Pancreas (tissue), 10 donors: ENCODE results near the gene DTX4. TPM values are rescaled to one million over a fixed set of nuclear protein-coding genes. Genes with fewer than 3 reads are reported as not detected.

Experiments used
- ATAC-seq, 4 donors: fragments of 200-7000 bp; cut with Tn5 transposase; one replicate each; pipeline versions ENCODE4 v1.8.0 to v1.9.1; 2020; ENCODE audit warnings: mild to moderate bottlenecking in 4 of 4, moderate library complexity in 4 of 4
- DNase-seq, 6 donors: peaks; one replicate each; pipeline ENCODE4 v3.0.0-alpha.2; 2020
- FAIRE-seq: peaks from 2 replicates; lab custom pipeline; 2012; peaks lifted over from hg19 to GRCh38; lab: Jason Lieb, UNC
- H3K27ac ChIP-seq, 4 donors: fragments of 200-600 bp; sonication (generic); 1 replicate in 3 of 4; 2 replicates in 1 of 4; pipeline versions ENCODE4 v1.5.0 to v1.8.0; 2020
- H3K27me3 ChIP-seq, 4 donors: fragments of 200-600 bp; one replicate each; pipeline ENCODE4 v1.8.0; 2021
- H3K36me3 ChIP-seq, 3 donors: fragments of 200-600 bp; sonication (generic) in 1 of 3; one replicate each; pipeline versions ENCODE4 v1.5.0 to v1.8.0; 2020 to 2021
- H3K4me1 ChIP-seq, 3 donors: fragments of 200-600 bp; one replicate each; pipeline ENCODE4 v1.8.0; 2021
- H3K4me3 ChIP-seq, 4 donors: fragments of 200-600 bp; sonication (generic) in 2 of 4; one replicate each; pipeline versions ENCODE4 v1.5.0 to v1.8.0; 2020 to 2021
- H3K9me3 ChIP-seq, 4 donors: fragments of 200-600 bp; one replicate each; pipeline ENCODE4 v1.8.0; 2021
- WGBS, 2 donors: extraction: QIAGEN DNeasy Blood & Tissue Kit; methylation state at CpG; one replicate each; pipeline ENCODE4 v1.1.7; 2013; 5-methylcytosine and 5-hydroxymethylcytosine counted together
- intact Hi-C, 3 donors: fragments of 100-400 bp; cut with DNase I; formaldehyde crosslinking; loops; one replicate each; pipeline versions ENCODE4 v1.11.1 to v1.14.2; 2022
- polyA plus RNA-seq, 2 donors: library from polyadenylated mRNA; stranded (reverse); fragments of 200-250 nt; gene quantifications; one replicate each; pipeline ENCODE4 v1.2.3, GENCODE V29; 2013
- total RNA-seq, 6 donors: library from RNA; stranded (reverse); fragmentation: NEBNext Ultra II Directional in 4 of 6; extraction: Animal tissue kit (Norgen Biotek cat#: 25700) in 4 of 6; gene quantifications; one replicate each; pipeline versions ENCODE4 v1.2.1 to v1.2.4, GENCODE V29; 2021 to 2023
- TF ChIP-seq, protein P1 (sequence below), 4 donors: fragments of 200-600 bp; sonication (generic) in 3 of 4; IDR thresholded peaks; one replicate each; pipeline versions ENCODE4 v1.5.0 to v1.8.0; 2021; ENCODE audit warnings: antibody characterized with exemption in 4 of 4
- donor health status: healthy with polysubstance abuse.
- donor health status: DM: no; HTN: no; CAD: no; lungs with moderate emphysema.
- donor health status: DM: no; HTN: no; CAD: no.
- donor health status: control.
- donor health status: control.
- donor health status: Bipolar disorder and iron deficiency.
- donor health status: DM: yes; HTN: yes; CAD: no.
- donor health status: DM: no; HTN: no; CAD: no.
- donor health status: DM: no; HTN: no; CAD: no.
- donor health status: DM: yes; HTN: yes; CAD: no.

The DTX4 gene
- total and polyA plus RNA-seq, 8 donors = 5.9 to 16.3 (median 8.8) TPM

DNA sequence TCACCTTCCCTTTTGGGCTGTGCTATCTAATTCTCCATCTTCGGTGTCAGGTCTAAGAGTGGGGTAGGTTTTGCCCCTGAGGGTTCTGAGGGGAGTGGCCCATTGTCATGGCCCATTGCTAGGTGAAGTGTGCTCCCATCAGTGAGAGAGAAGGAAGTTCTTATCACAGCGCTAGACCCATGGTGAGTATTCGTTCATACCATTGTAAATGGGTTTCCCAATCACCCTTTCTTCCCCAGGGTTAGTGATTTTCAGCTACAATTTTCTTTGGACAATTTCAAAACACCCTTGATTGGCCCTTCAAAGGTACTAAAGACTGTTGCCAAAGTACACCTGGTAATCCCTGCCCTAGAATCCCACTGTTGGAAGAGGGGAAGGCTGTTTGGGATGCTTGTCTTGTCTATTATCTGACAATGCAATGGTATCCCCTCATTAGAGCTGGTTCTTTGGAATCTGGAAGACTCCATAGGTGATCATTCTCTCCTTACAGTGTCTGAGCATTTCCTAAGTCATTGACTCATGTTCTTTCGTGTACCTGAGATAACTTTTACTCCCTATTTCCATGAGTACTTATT is 20.6 kb downstream of the DTX4 start:
- Histone ChIP-seq H3K9me3 (no peaks in the 10 kb centered on the region), H3K27me3 (no peaks in the 10 kb centered on the region), H3K36me3 (peaks cover 0 to 4% (median 0%) of the 10 kb centered on the region in 3 donors), H3K4me3 (no peak overlapping the region), H3K4me1 (peaks cover 0 to 2% (median 0%) of the 10 kb centered on the region in 3 donors), H3K27ac (no peak overlapping the region)
- intact Hi-C loops = no loop called here
- DNase-seq (no peak), FAIRE-seq (no peak), ATAC-seq (no peak)
- 81 to 83% methylated on average over 4 of the region's 4 CpGs for WGBS, 2 donors
- TF ChIP-seq, protein P1, sequence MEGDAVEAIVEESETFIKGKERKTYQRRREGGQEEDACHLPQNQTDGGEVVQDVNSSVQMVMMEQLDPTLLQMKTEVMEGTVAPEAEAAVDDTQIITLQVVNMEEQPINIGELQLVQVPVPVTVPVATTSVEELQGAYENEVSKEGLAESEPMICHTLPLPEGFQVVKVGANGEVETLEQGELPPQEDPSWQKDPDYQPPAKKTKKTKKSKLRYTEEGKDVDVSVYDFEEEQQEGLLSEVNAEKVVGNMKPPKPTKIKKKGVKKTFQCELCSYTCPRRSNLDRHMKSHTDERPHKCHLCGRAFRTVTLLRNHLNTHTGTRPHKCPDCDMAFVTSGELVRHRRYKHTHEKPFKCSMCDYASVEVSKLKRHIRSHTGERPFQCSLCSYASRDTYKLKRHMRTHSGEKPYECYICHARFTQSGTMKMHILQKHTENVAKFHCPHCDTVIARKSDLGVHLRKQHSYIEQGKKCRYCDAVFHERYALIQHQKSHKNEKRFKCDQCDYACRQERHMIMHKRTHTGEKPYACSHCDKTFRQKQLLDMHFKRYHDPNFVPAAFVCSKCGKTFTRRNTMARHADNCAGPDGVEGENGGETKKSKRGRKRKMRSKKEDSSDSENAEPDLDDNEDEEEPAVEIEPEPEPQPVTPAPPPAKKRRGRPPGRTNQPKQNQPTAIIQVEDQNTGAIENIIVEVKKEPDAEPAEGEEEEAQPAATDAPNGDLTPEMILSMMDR (IDR thresholded peaks at IDR 0.05) = no peak

DNA sequence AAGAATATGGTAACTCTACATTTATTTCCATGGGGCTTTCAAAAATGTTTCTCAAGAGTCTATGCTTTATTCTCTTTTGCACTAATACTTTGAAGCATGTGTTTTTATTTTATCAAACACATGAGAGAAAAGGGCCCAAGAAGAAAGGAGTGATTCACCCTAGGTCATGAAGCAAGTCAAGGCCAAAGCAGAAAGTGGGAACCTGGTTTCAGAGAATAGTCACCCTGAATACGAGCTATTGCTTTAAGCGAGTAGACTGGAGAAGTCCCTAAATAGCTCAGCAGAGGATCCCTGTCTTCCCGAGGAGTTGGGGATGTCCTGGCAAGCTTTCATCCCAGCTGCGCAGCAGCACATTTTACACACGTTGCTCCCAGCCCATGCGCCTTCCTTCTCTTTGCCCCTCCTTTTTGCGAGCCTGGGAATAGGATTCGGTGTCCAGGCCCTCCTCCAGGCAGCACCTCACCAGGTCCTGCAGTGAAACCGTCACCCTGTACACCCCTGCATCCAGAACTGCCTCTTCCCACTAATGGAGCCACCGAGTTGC is 21.7 kb downstream of the DTX4 start:
- Histone ChIP-seq H3K27ac (no peak overlapping the region), H3K9me3 (no peaks in the 10 kb centered on the region), H3K36me3 (peaks cover 0 to 4% (median 0%) of the 10 kb centered on the region in 3 donors), H3K27me3 (no peaks in the 10 kb centered on the region), H3K4me1 (no peaks in the 10 kb centered on the region), H3K4me3 (no peak overlapping the region)
- 89 to 94% methylated on average over 10 of the region's 10 CpGs for WGBS, 2 donors
- FAIRE-seq (no peak), ATAC-seq (no peak), DNase-seq (no peak)
- TF ChIP-seq, protein P1 (IDR thresholded peaks at IDR 0.05) = no peak
- intact Hi-C loops = no loop called here

DNA sequence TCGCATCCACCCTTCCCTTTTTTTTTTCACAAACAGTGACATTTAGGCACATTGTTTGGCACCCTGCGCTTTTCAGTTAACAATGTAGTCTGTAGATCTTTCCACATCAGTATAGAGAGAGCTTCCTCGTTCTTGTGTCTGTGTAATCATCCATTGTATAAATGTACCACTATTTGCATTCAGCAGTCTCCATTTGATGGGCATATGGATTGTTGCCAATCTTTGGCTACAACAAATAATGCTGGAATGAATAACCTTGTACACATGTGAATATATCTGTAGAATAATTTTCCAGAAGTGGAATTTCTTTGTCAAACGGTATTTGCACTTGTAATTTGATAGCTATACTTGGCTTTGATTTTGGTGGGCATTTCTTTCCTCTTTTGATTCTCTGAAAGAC is 23.7 kb downstream of the DTX4 start:
- Histone ChIP-seq H3K36me3 (peaks cover 0 to 13% (median 0%) of the 10 kb centered on the region in 3 donors), H3K27ac (no peak overlapping the region), H3K4me1 (no peaks in the 10 kb centered on the region), H3K27me3 (no peaks in the 10 kb centered on the region), H3K4me3 (no peak overlapping the region), H3K9me3 (no peaks in the 10 kb centered on the region)
- TF ChIP-seq, protein P1 (IDR thresholded peaks at IDR 0.05) = no peak
- intact Hi-C loops = no loop called here
- 40 to 56% methylated on average over 4 of the region's 4 CpGs for WGBS, 2 donors
- FAIRE-seq (no peak), ATAC-seq (no peak), DNase-seq (no peak)

DNA sequence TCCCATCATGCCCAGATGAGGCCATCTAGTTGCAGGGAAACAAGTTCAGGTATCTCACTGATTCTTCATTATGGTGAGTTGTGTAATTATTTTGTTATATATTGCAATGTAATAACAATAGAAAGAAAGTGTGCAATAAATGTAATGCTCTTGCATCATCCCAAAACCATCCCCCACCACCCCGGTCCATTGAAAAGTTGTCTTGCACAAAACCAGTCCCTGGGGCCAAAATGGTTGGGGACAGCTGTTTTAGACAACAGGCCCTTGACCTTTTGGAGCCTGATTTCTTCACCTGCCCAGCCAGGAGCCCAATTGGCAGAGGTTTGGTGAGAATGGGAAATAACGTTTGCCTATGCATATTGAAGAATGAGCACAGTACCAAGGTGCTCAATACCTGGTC is 24.8 kb downstream of the DTX4 start:
- WGBS, 2 donors = 73 to 80% methylated on average over 2 of the region's 2 CpGs
- no peak for FAIRE-seq
- H3K27me3 ChIP-seq = no peaks in the 10 kb centered on the region
- no peak for DNase-seq
- no peak for ATAC-seq
- peaks cover 0 to 13% (median 0%) of the 10 kb centered on the region in 3 donors for H3K36me3 ChIP-seq
- no peaks in the 10 kb centered on the region for H3K9me3 ChIP-seq
- no peak overlapping the region for H3K4me3 ChIP-seq
- TF ChIP-seq, protein P1 (IDR thresholded peaks at IDR 0.05) = no peak
- intact Hi-C loops = no loop called here
- H3K27ac ChIP-seq = no peak overlapping the region
- no peaks in the 10 kb centered on the region for H3K4me1 ChIP-seq

DNA sequence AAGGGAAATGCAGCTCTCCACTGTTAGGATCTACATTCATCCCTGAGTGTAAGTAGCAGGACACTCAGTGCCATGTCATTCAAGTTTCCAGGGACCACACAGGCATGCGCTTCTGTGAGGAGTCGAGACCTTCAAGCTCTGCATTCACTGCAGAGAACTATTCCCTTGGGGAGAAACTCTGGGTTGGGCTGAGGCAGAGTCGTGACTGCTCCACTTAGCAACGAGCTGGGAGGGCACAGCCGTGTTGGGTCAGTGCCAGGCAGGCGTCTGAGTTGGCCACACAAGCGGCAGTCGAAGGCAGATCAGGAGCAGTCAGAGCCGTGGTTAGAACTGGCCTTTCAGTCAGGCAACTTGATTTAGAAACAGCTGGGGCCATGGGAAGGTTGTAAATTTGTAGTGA is 26.1 kb downstream of the DTX4 start:
- FAIRE-seq = no peak
- 26 to 34% methylated on average over 9 of the region's 9 CpGs for WGBS, 2 donors
- H3K27ac ChIP-seq = no peak overlapping the region

More for the DNA sequence above, 26.1 kb downstream of the DTX4 start:
- intact Hi-C loops = no loop called here
- H3K9me3 ChIP-seq = no peaks in the 10 kb centered on the region
- H3K4me1 ChIP-seq = no peaks in the 10 kb centered on the region
- DNase-seq = peak; percentile 37 to 83 (median 70)
- no peak overlapping the region for H3K4me3 ChIP-seq
- peak; percentile 58 to 84 (median 74) for ATAC-seq
- no peaks in the 10 kb centered on the region for H3K27me3 ChIP-seq
- TF ChIP-seq, protein P1 (IDR thresholded peaks at IDR 0.05) = no peak
- peaks cover 0 to 13% (median 0%) of the 10 kb centered on the region in 3 donors for H3K36me3 ChIP-seq
